Transverse colon (tissue), 4 donors: Measurements from ENCODE around the gene GBA2. TPM values are rescaled to one million over a fixed set of nuclear protein-coding genes. Genes with fewer than 3 reads are reported as not detected.
A peak's percentile ranks its signal among the peaks of the same experiment; 100 is the strongest.

Experiments
- DNase-seq: peaks from one replicate; pipeline ENCODE4 v3.0.0-alpha.2; 2019
- H3K27ac ChIP-seq, 4 donors: fragments of 200-600 bp; sonication (generic); 2 replicates each; pipeline ENCODE4 v1.5.1; 2016 to 2018; ENCODE audit warnings: inconsistent platforms in 4 of 4
- H3K27me3 ChIP-seq: fragments of 200-600 bp; sonication (generic); 2 replicates; pipeline ENCODE4 v1.5.1; 2017; ENCODE audit warnings: inconsistent platforms
- H3K36me3 ChIP-seq, 4 donors: fragments of 200-600 bp; sonication (generic); 2 replicates each; pipeline ENCODE4 v1.5.1; 2017 to 2019; ENCODE audit warnings: inconsistent platforms in 4 of 4
- H3K4me1 ChIP-seq, 4 donors: fragments of 200-600 bp; sonication (generic); 2 replicates each; pipeline ENCODE4 v1.5.1; 2017 to 2020; ENCODE audit warnings: inconsistent platforms in 4 of 4
- H3K4me3 ChIP-seq, 4 donors: fragments of 200-600 bp; sonication (generic); 1 replicate in 1 of 4; 2 replicates in 3 of 4; pipeline versions ENCODE4 v1.5.1 to v1.6.1; 2017 to 2019; ENCODE audit warnings: inconsistent platforms in 4 of 4
- H3K9me3 ChIP-seq, 2 donors: fragments of 200-600 bp; sonication (generic); 2 replicates each; pipeline ENCODE4 v1.5.1; 2017 to 2019; ENCODE audit warnings: inconsistent platforms in 2 of 2
- CTCF ChIP-seq, 5 experiments: fragments of 200-600 bp in 3 of 5; fragments of 450-650 bp in 2 of 5; sonication (generic) in 3 of 5; IDR thresholded peaks; 1 replicate in 2 of 5; 2 replicates in 3 of 5; pipeline ENCODE4 v1.5.1; 2016 to 2017; ENCODE audit warnings: antibody characterized with exemption in 5 of 5, inconsistent platforms in 3 of 5, mild to moderate bottlenecking in 2 of 5, moderate library complexity in 1 of 5
- EP300 ChIP-seq: sonication (generic); formaldehyde crosslinking; IDR thresholded peaks from one replicate; pipeline ENCODE4 v1.6.1; 2017; ENCODE audit warnings: antibody characterized with exemption, low read depth
- POLR2A ChIP-seq: fragments of 450-650 bp; IDR thresholded peaks from one replicate; pipeline ENCODE4 v1.6.1; 2016; ENCODE audit warnings: antibody characterized with exemption, mild to moderate bottlenecking, moderate library complexity
- POLR2AphosphoS5 ChIP-seq, 3 donors: sonication (generic); formaldehyde crosslinking; IDR thresholded peaks; one replicate each; pipeline ENCODE4 v1.6.1; 2016; ENCODE audit warnings: antibody characterized with exemption in 3 of 3
- WGBS, 2 donors: methylation state at CpG; one replicate each; pipeline ENCODE4 v1.1.5; 2018; ENCODE audit warnings: low coverage in 1 of 2; 5-methylcytosine and 5-hydroxymethylcytosine counted together
- in situ Hi-C, 4 donors: fragments of 200-750 bp; cut with MboI; loops; one replicate each; pipeline versions ENCODE4 v1.15.0 to v1.15.1; 2017; ENCODE audit warnings: low sequenced_read_pairs in 3 of 4, low pct_ligation_motif_present in 1 of 4, low pct_unique_long_range_greater_than_20kb in 1 of 4
- intact Hi-C: fragments of 100-400 bp; cut with DNase I; formaldehyde crosslinking; loops from one replicate; pipeline ENCODE4 v1.15.1; 2023; ENCODE audit warnings: low total_unique reads
- total RNA-seq, 4 donors: library from RNA; depleted of rRNA; stranded (reverse); fragments of >200 nt; gene quantifications; one replicate each; pipeline ENCODE4 v1.1.0, GENCODE V29; 2016

GBA2 gene
- total RNA-seq, 4 donors from 2014 or later, result 217 to 709 (median 255) TPM

DNA sequence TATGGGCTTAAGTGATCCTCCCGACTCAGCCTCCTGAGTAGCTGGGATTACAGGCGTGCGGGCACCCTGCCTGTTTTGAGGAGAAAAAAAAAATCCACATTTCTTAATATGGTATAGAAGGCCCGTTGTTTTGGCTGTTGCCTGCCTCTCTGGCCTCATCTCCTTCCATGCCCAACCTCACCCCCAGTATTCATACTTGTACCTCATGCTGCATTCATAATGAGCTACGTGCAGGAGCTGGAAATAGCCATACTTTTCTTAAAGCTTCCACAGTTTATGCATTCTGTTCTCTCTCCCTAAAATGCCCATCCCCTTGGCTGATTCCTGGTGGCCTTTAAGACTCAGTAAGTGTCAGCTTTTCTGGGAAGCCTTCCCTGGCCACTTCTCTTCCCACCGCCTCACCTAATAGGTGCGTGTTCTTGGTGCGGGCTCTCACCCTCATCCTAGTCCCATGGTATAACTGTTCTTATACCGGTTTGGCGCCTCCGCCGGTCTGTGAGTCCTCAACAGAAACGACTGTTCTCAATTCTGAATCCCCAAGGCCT, 57.2 kb downstream of the GBA2 start:
- WGBS, 2 donors, result 75 to 84% methylated on average over 8 to 13 of the region's 13 CpGs
- H3K4me3 ChIP-seq, result peak overlapping the region in 1 of 4 donors; percentile 52
- in situ Hi-C loops, result loop anchor here in 1 of 4 donors (25.0 kb wide), 1 partner anchor 705 kb away; the partner anchor contains the start of gene DNAJB5

DNA sequence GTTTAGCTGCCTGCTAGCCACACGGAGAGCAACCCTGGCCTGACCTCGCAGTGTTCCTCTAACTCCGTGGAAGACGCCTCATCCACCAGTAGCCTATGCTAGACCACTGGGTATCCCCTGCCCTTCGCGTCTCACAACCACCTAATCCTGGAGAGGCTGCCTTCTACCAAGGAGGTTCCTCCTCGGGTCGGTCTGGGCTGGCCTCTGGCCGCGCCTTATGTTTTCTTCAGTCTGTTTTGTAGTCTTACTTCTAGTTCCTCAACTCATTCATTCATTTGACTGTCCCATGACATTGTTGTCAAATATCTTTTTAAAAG, 57.7 kb downstream of the GBA2 start:
- Histone ChIP-seq H3K4me1 (peaks cover 0 to 18% (median 16%) of the 10 kb centered on the region in 4 donors), H3K36me3 (no peaks in the 10 kb centered on the region), H3K27me3 (no peaks in the 10 kb centered on the region), H3K9me3 (no peaks in the 10 kb centered on the region), H3K27ac (peak overlapping the region; percentile 85 to 95 (median 92)), H3K4me3 (peak overlapping the region; percentile 52 to 75 (median 64))
- 20 to 24% methylated on average over 1 to 10 of the region's 10 CpGs for WGBS, 2 donors
- TF ChIP-seq POLR2A (no peak), EP300 (no peak), POLR2AphosphoS5 (IDR thresholded peaks at IDR 0.05) (no peak), CTCF (IDR thresholded peaks at IDR 0.05) (no peak)
- intact Hi-C loops, result no loop called here
- in situ Hi-C loops, result loop anchor here in 1 of 4 donors (25.0 kb wide), 1 partner anchor 704 kb away; the partner anchor contains the start of gene DNAJB5
- DNase-seq, result no peak

More for the DNA sequence above, 57.2 kb downstream of the GBA2 start:
- peak; percentile 29 for TF ChIP-seq EP300
- TF ChIP-seq POLR2AphosphoS5 (IDR thresholded peaks at IDR 0.05), result peak in 2 of 3 donors; percentile 28 to 35
- no peak for TF ChIP-seq POLR2A
- DNase-seq, result no peak
- no peaks in the 10 kb centered on the region for H3K9me3 ChIP-seq
- no peaks in the 10 kb centered on the region for H3K27me3 ChIP-seq
- peaks cover 0 to 23% (median 20%) of the 10 kb centered on the region in 4 donors for H3K4me1 ChIP-seq
- peak overlapping the region; percentile 85 to 95 (median 92) for H3K27ac ChIP-seq
- H3K36me3 ChIP-seq, result no peaks in the 10 kb centered on the region
- intact Hi-C loops, result no loop called here

- Histone ChIP-seq H3K36me3 (no peaks in the 10 kb centered on the region), H3K4me1 (peaks cover 0 to 16% (median 11%) of the 10 kb centered on the region in 4 donors), H3K4me3 (peak overlapping the region; percentile 52 to 75 (median 64)), H3K27me3 (no peaks in the 10 kb centered on the region), H3K9me3 (no peaks in the 10 kb centered on the region), H3K27ac (peak overlapping the region; percentile 85 to 95 (median 92))
- intact Hi-C loops (no loop called here), in situ Hi-C loops (loop anchor here in 1 of 4 donors (25.0 kb wide), 1 partner anchor 703 kb away; the partner anchor contains the start of gene DNAJB5)
- 1 to 3% methylated on average over 7 to 48 of the region's 61 CpGs for WGBS, 2 donors
- TF ChIP-seq POLR2AphosphoS5 (IDR thresholded peaks at IDR 0.05), result peak; percentile 38 to 64 (median 38)
- TF ChIP-seq CTCF (IDR thresholded peaks at IDR 0.05), result no peak
- peak; percentile 54 for TF ChIP-seq POLR2A
- DNase-seq, result peak; percentile 79
Observed at GRCh38 chr9:35690614-35691333, 58.3 kb downstream of the GBA2 start.

DNA sequence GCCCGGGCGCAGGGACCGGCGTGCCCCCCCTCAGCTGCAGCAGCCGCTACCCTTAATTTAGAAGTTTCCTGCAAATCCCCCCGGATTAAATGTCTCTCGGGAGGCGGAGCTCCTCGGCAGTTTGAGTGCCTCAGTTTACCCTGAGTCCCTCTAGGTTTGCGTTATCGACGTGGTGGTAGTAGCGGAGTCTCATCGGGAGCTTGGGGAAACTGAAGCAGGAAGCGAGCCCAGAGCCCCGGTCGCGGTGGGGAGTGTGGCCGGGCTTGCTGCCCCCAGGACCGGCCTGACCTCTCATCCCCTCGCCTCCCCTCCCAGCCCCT, 58.8 kb downstream of the GBA2 start:
- H3K9me3 ChIP-seq, result no peaks in the 10 kb centered on the region
- intact Hi-C loops, result no loop called here
- H3K27ac ChIP-seq, result peak overlapping the region; percentile 85 to 95 (median 92)
- H3K27me3 ChIP-seq, result no peaks in the 10 kb centered on the region
- peak overlapping the region; percentile 52 to 75 (median 64) for H3K4me3 ChIP-seq
- H3K36me3 ChIP-seq, result peaks cover 0 to 3% (median 0%) of the 10 kb centered on the region in 4 donors
- TF ChIP-seq CTCF (IDR thresholded peaks at IDR 0.05), result no peak
- TF ChIP-seq POLR2A, result no peak
- TF ChIP-seq EP300, result no peak
- no peak for TF ChIP-seq POLR2AphosphoS5 (IDR thresholded peaks at IDR 0.05)
- no peak for DNase-seq
- peaks cover 0 to 16% (median 8%) of the 10 kb centered on the region in 4 donors for H3K4me1 ChIP-seq
- in situ Hi-C loops, result loop anchor here in 1 of 4 donors (25.0 kb wide), 1 partner anchor 703 kb away; the partner anchor contains the start of gene DNAJB5
- WGBS, 2 donors, result 1% methylated on average over 21 of the region's 21 CpGs; no CpG with 5 or more reads in 1 of the 2 donors
